GM21619 (cell line): ENCODE results near the gene MFSD2A.
"Not testable (repeated sequence)": the region's sequence is repeated elsewhere in the genome, so short reads cannot be mapped to it uniquely, and the experiment has no call there.

Experiments
- ATAC-seq: cut with Tn5 transposase; IDR thresholded peaks from one replicate; pipeline ENCODE4 v1.9.1; 2021; ENCODE audit not compliant: unreplicated experiment

The MFSD2A gene

GRCh38 chr1:39940253-39940652, 14.7 kb upstream of the MFSD2A start:
- no peak for ATAC-seq

- ATAC-seq = no peak
Measured at GRCh38 chr1:39940980-39941871, 13.7 kb upstream of the MFSD2A start.

- no peak for ATAC-seq
Measured at GRCh38 chr1:39943471-39944290, 11.3 kb upstream of the MFSD2A start.

- no peak for ATAC-seq
Measured at GRCh38 chr1:39944410-39945112, 10.4 kb upstream of the MFSD2A start.

- ATAC-seq = no peak
Measured at GRCh38 chr1:39946216-39946615, 8.7 kb upstream of the MFSD2A start.

GRCh38 chr1:39947260-39947659, 7.7 kb upstream of the MFSD2A start:
- no peak for ATAC-seq

GRCh38 chr1:39949891-39950290, 5.1 kb upstream of the MFSD2A start:
- no peak for ATAC-seq

- ATAC-seq = no peak
Measured at GRCh38 chr1:39951926-39952325, 3.0 kb upstream of the MFSD2A start.

- ATAC-seq = no peak
Measured at GRCh38 chr1:39952359-39953110, 2.4 kb upstream of the MFSD2A start.

GRCh38 chr1:39954324-39954869, 548 bp upstream of the MFSD2A start:
- no peak for ATAC-seq

- peak; percentile 40 for ATAC-seq
Measured at GRCh38 chr1:39955547-39956539, 898 bp downstream of the MFSD2A start.

GRCh38 chr1:39957299-39958015, 2.5 kb downstream of the MFSD2A start:
- ATAC-seq = no peak

GRCh38 chr1:39958403-39959200, 3.7 kb downstream of the MFSD2A start:
- no peak for ATAC-seq

- no peak for ATAC-seq
Measured at GRCh38 chr1:39959651-39960333, 4.8 kb downstream of the MFSD2A start.

- peak; percentile 61 for ATAC-seq
Measured at GRCh38 chr1:39960431-39960958, 5.5 kb downstream of the MFSD2A start.

GRCh38 chr1:39962450-39962825, 7.5 kb downstream of the MFSD2A start:
- ATAC-seq = no peak

GRCh38 chr1:39962964-39963363, 8.0 kb downstream of the MFSD2A start:
- ATAC-seq = not testable (repeated sequence)
